ENCODE measurements around the gene SOX6. TPM values are rescaled to one million over a fixed set of nuclear protein-coding genes. Genes with fewer than 3 reads are reported as not detected.

SOX6 gene
- polyA plus RNA-seq, 1 of the 3 experiments (the other 2 are of a cell fraction), result 0.03 TPM

DNA sequence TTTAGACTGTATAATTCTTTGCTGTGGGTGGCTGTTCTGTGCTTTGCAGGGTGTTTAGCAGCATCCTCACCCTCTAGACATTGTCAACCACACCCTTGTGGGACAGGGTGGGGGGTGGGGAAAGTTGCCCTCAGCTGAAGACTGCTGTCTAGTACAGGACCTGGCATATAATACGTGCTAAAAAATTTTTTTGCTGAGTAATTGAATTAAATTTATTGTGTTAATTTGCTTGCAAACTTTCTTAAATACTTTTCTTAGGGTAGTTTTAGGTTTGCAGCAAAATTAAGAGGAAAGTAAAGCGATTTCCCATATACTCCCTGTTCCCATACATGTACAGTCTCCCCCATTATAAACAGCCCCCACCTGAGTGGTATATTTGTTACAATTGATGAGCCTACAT is 268.5 kb downstream of the SOX6 start:
- Histone ChIP-seq H3K4me2 (no peak overlapping the region), H3K27me3 (ENCODE audit: insufficient read depth) (no peaks in the 10 kb centered on the region), H3K9ac (no peak overlapping the region), H4K20me1 (ENCODE audit: insufficient read depth) (no peaks in the 10 kb centered on the region), H3K9me3 (no peaks in the 10 kb centered on the region), H3K4me1 (ENCODE audit: control insufficient read depth in 1 of 2, insufficient read depth in 2 of 2, low read depth in 1 of 2, low read length in 1 of 2) (peaks cover 0 to 4% of the 10 kb centered on the region in 2 experiments; a peak in 3 of 4 replicates), H3F3A (replicated peaks; ENCODE audit: insufficient read depth) (no peaks in the 10 kb centered on the region), H3K9me2 (no peaks in the 10 kb centered on the region), H2AFZ (ENCODE audit: low read depth) (no peak overlapping the region), H3K4me3 (ENCODE audit: low read depth in 2 of 2, low read length in 1 of 2) (no peak overlapping the region), H3K79me2 (ENCODE audit: insufficient read depth) (no peaks in the 10 kb centered on the region), H3K36me3 (replicated peaks in 1 of 2; ENCODE audit: control insufficient read depth in 1 of 2, insufficient read depth in 2 of 2, low read length in 1 of 2) (no peaks in the 10 kb centered on the region), H3K27ac (ENCODE audit: low read depth in 2 of 2, low read length in 1 of 2) (no peak overlapping the region)
- ChIA-PET POLR2A (no interaction called here), CTCF (no interaction called here)
- WGBS (ENCODE audit: low lambda C conversion rate), result 23% methylated on average over 2 of the region's 2 CpGs
- TF ChIP-seq MXI1 (IDR thresholded peaks at IDR 0.05; ENCODE audit: low read depth, low read length) (no peak), FOXM1 (IDR thresholded peaks at IDR 0.05; ENCODE audit: low read depth) (no peak), MEF2A (IDR thresholded peaks at IDR 0.05; ENCODE audit: borderline replicate concordance, low read depth) (no peak), RAD21 (IDR thresholded peaks at IDR 0.05; ENCODE audit: low read length) (no peak), EP300 (IDR thresholded peaks at IDR 0.05; ENCODE audit: borderline replicate concordance in 1 of 2, low read depth in 1 of 2, low read length in 1 of 2) (no peak), RCOR1 (IDR thresholded peaks at IDR 0.05; ENCODE audit: low read length) (no peak), ELF1 (IDR thresholded peaks at IDR 0.05) (no peak), NFIC (IDR thresholded peaks at IDR 0.05; ENCODE audit: borderline replicate concordance) (no peak), SMC3 (IDR thresholded peaks at IDR 0.05; ENCODE audit: low read depth, low read length) (no peak)
- TF ChIP-seq, protein P1, sequence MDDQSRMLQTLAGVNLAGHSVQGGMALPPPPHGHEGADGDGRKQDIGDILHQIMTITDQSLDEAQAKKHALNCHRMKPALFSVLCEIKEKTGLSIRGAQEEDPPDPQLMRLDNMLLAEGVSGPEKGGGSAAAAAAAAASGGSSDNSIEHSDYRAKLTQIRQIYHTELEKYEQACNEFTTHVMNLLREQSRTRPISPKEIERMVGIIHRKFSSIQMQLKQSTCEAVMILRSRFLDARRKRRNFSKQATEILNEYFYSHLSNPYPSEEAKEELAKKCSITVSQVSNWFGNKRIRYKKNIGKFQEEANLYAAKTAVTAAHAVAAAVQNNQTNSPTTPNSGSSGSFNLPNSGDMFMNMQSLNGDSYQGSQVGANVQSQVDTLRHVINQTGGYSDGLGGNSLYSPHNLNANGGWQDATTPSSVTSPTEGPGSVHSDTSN (IDR thresholded peaks at IDR 0.05), result no peak
- no peak for DNase-seq

DNA sequence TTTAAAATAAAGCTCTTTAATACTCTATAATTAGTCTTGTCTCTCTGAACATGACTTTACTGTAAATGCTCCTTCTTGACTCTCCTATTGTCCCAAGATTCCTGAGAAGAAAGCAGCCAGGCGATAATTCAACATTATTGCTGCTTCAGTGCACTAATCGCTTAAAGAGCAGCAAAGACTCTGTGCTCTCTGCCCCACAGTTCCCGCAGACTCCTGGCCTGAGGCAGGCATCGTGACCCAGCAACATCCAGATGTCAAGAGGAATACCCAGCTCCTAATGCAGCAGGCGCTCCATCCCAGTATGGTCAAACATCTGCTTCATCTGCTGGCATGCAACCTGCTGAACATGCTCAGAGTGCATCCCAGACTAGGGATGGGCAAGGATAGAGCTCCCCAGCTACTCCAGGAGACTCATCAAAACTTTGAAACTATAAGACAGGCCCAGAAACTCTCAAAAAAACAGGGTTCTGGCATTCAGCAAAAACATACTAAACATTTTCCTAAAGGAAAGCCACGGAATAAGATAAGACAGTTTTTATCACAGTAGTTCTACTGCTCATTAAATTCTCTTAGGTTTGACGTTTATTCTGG is 270.0 kb downstream of the SOX6 start:
- Histone ChIP-seq H3K27me3 (ENCODE audit: insufficient read depth) (no peaks in the 10 kb centered on the region), H3K36me3 (replicated peaks in 1 of 2; ENCODE audit: control insufficient read depth in 1 of 2, insufficient read depth in 2 of 2, low read length in 1 of 2) (no peaks in the 10 kb centered on the region), H3F3A (replicated peaks; ENCODE audit: insufficient read depth) (no peaks in the 10 kb centered on the region), H3K9me3 (no peaks in the 10 kb centered on the region), H2AFZ (ENCODE audit: low read depth) (no peak overlapping the region), H3K79me2 (ENCODE audit: insufficient read depth) (no peaks in the 10 kb centered on the region), H4K20me1 (ENCODE audit: insufficient read depth) (no peaks in the 10 kb centered on the region), H3K4me1 (ENCODE audit: control insufficient read depth in 1 of 2, insufficient read depth in 2 of 2, low read depth in 1 of 2, low read length in 1 of 2) (peaks cover 0 to 6% of the 10 kb centered on the region in 2 experiments; a peak in 3 of 4 replicates), H3K4me2 (no peak overlapping the region), H3K9ac (no peak overlapping the region), H3K4me3 (ENCODE audit: low read depth in 2 of 2, low read length in 1 of 2) (no peak overlapping the region), H3K27ac (ENCODE audit: low read depth in 2 of 2, low read length in 1 of 2) (no peak overlapping the region), H3K9me2 (no peaks in the 10 kb centered on the region)
- ChIA-PET CTCF (interaction anchor here (0.9 to 1.6 kb wide), 2 partner anchors 12 to 24 kb away, joined by 4 read pairs; no protein-coding TSS in a partner anchor), POLR2A (interaction anchor here (0.5 kb wide), 1 partner anchor 118 kb away, joined by 3 read pairs; no protein-coding TSS in a partner anchor)
- peak; percentile 52 for DNase-seq
- no peak for TF ChIP-seq GATA2 (CRISPR knock-in tag; IDR thresholded peaks at IDR 0.05)
- no peak for TF ChIP-seq FOXM1 (IDR thresholded peaks at IDR 0.05; ENCODE audit: low read depth)
- peak; percentile 89 for TF ChIP-seq RCOR1 (IDR thresholded peaks at IDR 0.05; ENCODE audit: low read length)
- TF ChIP-seq YY1 (IDR thresholded peaks at IDR 0.05; ENCODE audit: low read depth), result no peak
- TF ChIP-seq TEAD4 (IDR thresholded peaks at IDR 0.05; ENCODE audit: borderline replicate concordance, insufficient read depth), result no peak
- TF ChIP-seq TCF12 (IDR thresholded peaks at IDR 0.05), result no peak
- no peak for TF ChIP-seq NFIC (IDR thresholded peaks at IDR 0.05; ENCODE audit: borderline replicate concordance)
- TF ChIP-seq MEF2A (IDR thresholded peaks at IDR 0.05; ENCODE audit: borderline replicate concordance, low read depth), result no peak
- TF ChIP-seq RXRA (IDR thresholded peaks at IDR 0.05; ENCODE audit: borderline replicate concordance, low read depth), result no peak
- TF ChIP-seq NRF1 (IDR thresholded peaks at IDR 0.05; ENCODE audit: low read depth, low read length), result no peak
- TF ChIP-seq EP300 (IDR thresholded peaks at IDR 0.05; ENCODE audit: borderline replicate concordance in 1 of 2, low read depth in 1 of 2, low read length in 1 of 2), result peak in 1 of 2 experiments; percentile 29; a peak in 1 of 4 replicates
- TF ChIP-seq MXI1 (IDR thresholded peaks at IDR 0.05; ENCODE audit: low read depth, low read length), result no peak
- TF ChIP-seq, protein P2, sequence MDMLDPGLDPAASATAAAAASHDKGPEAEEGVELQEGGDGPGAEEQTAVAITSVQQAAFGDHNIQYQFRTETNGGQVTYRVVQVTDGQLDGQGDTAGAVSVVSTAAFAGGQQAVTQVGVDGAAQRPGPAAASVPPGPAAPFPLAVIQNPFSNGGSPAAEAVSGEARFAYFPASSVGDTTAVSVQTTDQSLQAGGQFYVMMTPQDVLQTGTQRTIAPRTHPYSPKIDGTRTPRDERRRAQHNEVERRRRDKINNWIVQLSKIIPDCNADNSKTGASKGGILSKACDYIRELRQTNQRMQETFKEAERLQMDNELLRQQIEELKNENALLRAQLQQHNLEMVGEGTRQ (IDR thresholded peaks at IDR 0.05; ENCODE audit: borderline replicate concordance, low read depth, low read length), result no peak
- no peak for TF ChIP-seq JUND (IDR thresholded peaks at IDR 0.05)
- TF ChIP-seq, protein P3, sequence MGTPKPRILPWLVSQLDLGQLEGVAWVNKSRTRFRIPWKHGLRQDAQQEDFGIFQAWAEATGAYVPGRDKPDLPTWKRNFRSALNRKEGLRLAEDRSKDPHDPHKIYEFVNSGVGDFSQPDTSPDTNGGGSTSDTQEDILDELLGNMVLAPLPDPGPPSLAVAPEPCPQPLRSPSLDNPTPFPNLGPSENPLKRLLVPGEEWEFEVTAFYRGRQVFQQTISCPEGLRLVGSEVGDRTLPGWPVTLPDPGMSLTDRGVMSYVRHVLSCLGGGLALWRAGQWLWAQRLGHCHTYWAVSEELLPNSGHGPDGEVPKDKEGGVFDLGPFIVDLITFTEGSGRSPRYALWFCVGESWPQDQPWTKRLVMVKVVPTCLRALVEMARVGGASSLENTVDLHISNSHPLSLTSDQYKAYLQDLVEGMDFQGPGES (IDR thresholded peaks at IDR 0.05; ENCODE audit: low read depth, low read length), result no peak
- 44% methylated on average over 7 of the region's 7 CpGs for WGBS (ENCODE audit: low lambda C conversion rate)

Data from SK-N-SH (cell line).